HepG2 (cell line): Measurements from ENCODE around the gene HIPK2. TPM values are rescaled to one million over a fixed set of nuclear protein-coding genes. Genes with fewer than 3 reads are reported as not detected.
A peak's percentile ranks its signal among the peaks of the same experiment; 100 is the strongest.

Experiments used
- CREB3 ChIP-seq: sonication (generic); formaldehyde crosslinking; IDR thresholded peaks from 2 replicates; pipeline ENCODE4 v1.5.0; 2020; ENCODE audit warnings: missing genetic modification reagents
- FOXK1 ChIP-seq: sonication (generic); formaldehyde crosslinking; IDR thresholded peaks from 2 replicates; pipeline ENCODE4 v1.4.0; 2020; ENCODE audit warnings: low read depth, missing genetic modification reagents, borderline replicate concordance
- IRF2 ChIP-seq: IDR thresholded peaks from 2 replicates; pipeline ENCODE4 v1.6.1; 2018; ENCODE audit warnings: missing genetic modification reagents, missing compliant biosample characterization
- MNT ChIP-seq: fragments of 450-650 bp; IDR thresholded peaks from 2 replicates; pipeline ENCODE4 v1.6.1; 2016
- PHF20 ChIP-seq: sonication (generic); formaldehyde crosslinking; IDR thresholded peaks from 2 replicates; pipeline ENCODE4 v1.5.0; 2020; ENCODE audit warnings: mild to moderate bottlenecking, missing genetic modification reagents
- PHF21A ChIP-seq: sonication (generic); formaldehyde crosslinking; IDR thresholded peaks from 2 replicates; pipeline ENCODE4 v1.5.0; 2020; ENCODE audit warnings: mild to moderate bottlenecking, missing genetic modification reagents
- TEF ChIP-seq: sonication (generic); formaldehyde crosslinking; IDR thresholded peaks from 2 replicates; pipeline ENCODE4 v1.5.0; 2020; ENCODE audit warnings: missing genetic modification reagents
- ZNF142 ChIP-seq: sonication (generic); formaldehyde crosslinking; IDR thresholded peaks from 2 replicates; pipeline ENCODE4 v1.4.0; 2020; ENCODE audit warnings: missing genetic modification reagents
- ZNF792 ChIP-seq: IDR thresholded peaks from 2 replicates; pipeline ENCODE4 v1.6.1; 2016
- polyA plus RNA-seq, 8 experiments: library from polyadenylated mRNA; depleted of rRNA in 3 of 8; stranded (reverse) in 7 of 8; unstranded in 1 of 8; fragments of >200 nt; fragmentation: Illumina TruSeq in 4 of 8; extraction: Trizol in 4 of 8; gene quantifications; 2 replicates each; pipeline versions ENCODE4 v1.2.1 to v1.2.3, GENCODE V29; 2011 to 2016; ENCODE audit warnings: low read depth in 4 of 8, missing spikeins in 1 of 8, mixed read lengths in 1 of 8; ENCODE audit not compliant: insufficient read depth in 1 of 8
- total RNA-seq, 5 experiments: library from RNA; depleted of rRNA; stranded (reverse); fragments of >200 nt; fragmentation: Illumina TruSeq; extraction: Trizol; gene quantifications; 2 replicates each; pipeline ENCODE4 v1.2.3, GENCODE V29; 2016; ENCODE audit warnings: low read depth in 1 of 5

Gene HIPK2
- total and polyA plus RNA-seq, 2 of the 13 experiments (the other 11 are each of a cell fraction or from before 2014, with no cell fraction given): 14.4 to 20.2 TPM

GRCh38 chr7:139704308-139704879 is 73.4 kb downstream of the HIPK2 start (continued):
- TF ChIP-seq ZNF142 (CRISPR knock-in tag): no peak
- TF ChIP-seq ZNF792: no peak
- no peak for TF ChIP-seq IRF2 (CRISPR knock-in tag)
- TF ChIP-seq MNT: peak; percentile 21; the same call in 1 of the 2 replicates
- no peak for TF ChIP-seq TEF (CRISPR knock-in tag)
- TF ChIP-seq PHF20 (CRISPR knock-in tag): no peak
- no peak for TF ChIP-seq FOXK1 (CRISPR knock-in tag)
- no peak for TF ChIP-seq CREB3 (CRISPR knock-in tag)
- no peak for TF ChIP-seq PHF21A
